NCI-H2081 treated with DMSO at 0.1 percent for 48 hours (cell line): ENCODE results near the gene EEF1AKMT2.
"Not testable (repeated sequence)": the region's sequence is repeated elsewhere in the genome, so short reads cannot be mapped to it uniquely, and the experiment has no call there.

Source experiments
- DNase-seq: peaks from one replicate; lab custom pipeline; 2025; lab: John Stamatoyannopoulos, UW

EEF1AKMT2 gene

GRCh38 chr10:124791547-124792348 lies at the start of gene EEF1AKMT2:
Gene EEF1AKMT2 (minus strand): TSS chr10:124791887. CDS start chr10:124791833, 54 bp downstream.
- peak; percentile 8 for DNase-seq

- DNase-seq, result no peak
Observed at GRCh38 chr10:124837687-124838086, 46.0 kb upstream of the EEF1AKMT2 start.

GRCh38 chr10:124831116-124831515 lies 39.4 kb upstream of the EEF1AKMT2 start:
- DNase-seq, result no peak

- no peak for DNase-seq
Observed at GRCh38 chr10:124830445-124830844, 38.8 kb upstream of the EEF1AKMT2 start.

GRCh38 chr10:124829447-124830115 lies 37.9 kb upstream of the EEF1AKMT2 start:
- DNase-seq, result no peak

GRCh38 chr10:124827474-124827873 lies 35.8 kb upstream of the EEF1AKMT2 start:
- DNase-seq, result no peak

- no peak for DNase-seq
Observed at GRCh38 chr10:124826262-124826661, 34.6 kb upstream of the EEF1AKMT2 start.

- no peak for DNase-seq
Observed at GRCh38 chr10:124825702-124826101, 34.0 kb upstream of the EEF1AKMT2 start.

GRCh38 chr10:124824932-124825331 lies 33.2 kb upstream of the EEF1AKMT2 start:
- DNase-seq, result not testable (repeated sequence)

GRCh38 chr10:124824507-124824906 lies 32.8 kb upstream of the EEF1AKMT2 start:
- no peak for DNase-seq

- no peak for DNase-seq
Observed at GRCh38 chr10:124821520-124821919, 29.8 kb upstream of the EEF1AKMT2 start.

- no peak for DNase-seq
Observed at GRCh38 chr10:124820121-124820520, 28.4 kb upstream of the EEF1AKMT2 start.

GRCh38 chr10:124802313-124802675 lies 10.6 kb upstream of the EEF1AKMT2 start:
- DNase-seq, result no peak

GRCh38 chr10:124799211-124799610 lies 7.5 kb upstream of the EEF1AKMT2 start:
- DNase-seq, result no peak

- no peak for DNase-seq
Observed at GRCh38 chr10:124798781-124799180, 7.1 kb upstream of the EEF1AKMT2 start.

GRCh38 chr10:124798364-124798763 lies 6.7 kb upstream of the EEF1AKMT2 start:
- no peak for DNase-seq

GRCh38 chr10:124792998-124793352 lies 1.3 kb upstream of the EEF1AKMT2 start:
- DNase-seq, result no peak

GRCh38 chr10:124782900-124783299 lies 8.8 kb downstream of the EEF1AKMT2 start:
- DNase-seq, result not testable (repeated sequence)

- DNase-seq, result no peak
Observed at GRCh38 chr10:124768791-124769190, 22.9 kb downstream of the EEF1AKMT2 start.

- no peak for DNase-seq
Observed at GRCh38 chr10:124765256-124765655, 26.4 kb downstream of the EEF1AKMT2 start.

GRCh38 chr10:124763267-124763666 lies 28.4 kb downstream of the EEF1AKMT2 start:
- DNase-seq, result no peak

- no peak for DNase-seq
Observed at GRCh38 chr10:124762281-124762680, 29.4 kb downstream of the EEF1AKMT2 start.

- no peak for DNase-seq
Observed at GRCh38 chr10:124756156-124756903, 35.4 kb downstream of the EEF1AKMT2 start.
